NCI-H1105 (cell line): ENCODE measurements around the gene LRP5.

ENCODE experiments used
- DNase-seq: peaks from one replicate; lab custom pipeline; 2025; lab: John Stamatoyannopoulos, UW

LRP5 gene

GRCh38 chr11:68312117-68312779 lies at the start of gene LRP5:
Gene LRP5 (plus strand): TSS chr11:68312591. CDS start chr11:68312715, 124 bp downstream.
- DNase-seq, result peak; percentile 32

DNA sequence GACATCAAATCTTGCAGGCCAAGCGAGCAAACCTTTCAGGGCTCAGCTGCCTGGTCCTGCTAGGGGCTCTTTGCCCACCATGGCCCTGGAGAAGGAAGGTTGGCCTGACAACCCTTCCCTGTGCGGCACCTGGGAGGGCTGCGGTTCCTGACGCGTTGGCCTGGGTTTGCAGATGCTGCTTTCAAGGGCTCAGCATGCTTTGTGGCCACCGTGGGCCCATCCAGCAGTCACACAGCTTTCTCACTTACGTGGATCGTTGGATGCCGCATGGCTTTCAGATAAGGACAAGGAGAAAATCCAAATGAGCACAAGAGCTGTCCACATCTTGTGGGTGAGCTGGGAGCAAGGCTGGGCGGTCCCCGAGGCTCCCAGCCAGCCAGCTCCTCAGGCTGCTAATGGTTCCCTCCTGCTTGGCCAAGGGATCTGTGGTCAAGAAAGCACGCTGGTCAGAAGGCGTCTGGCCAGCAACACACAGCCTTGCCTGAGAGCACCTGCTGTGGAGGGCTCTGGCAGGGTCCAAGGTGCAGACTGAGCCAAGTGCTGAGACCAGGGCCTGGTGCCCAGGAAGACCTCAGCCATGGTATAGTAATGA lies 48.9 kb upstream of the LRP5 start:
- DNase-seq, result no peak

GRCh38 chr11:68264244-68264643 lies 48.1 kb upstream of the LRP5 start:
- no peak for DNase-seq

GRCh38 chr11:68264741-68265540 lies 47.5 kb upstream of the LRP5 start:
- DNase-seq, result no peak

DNA sequence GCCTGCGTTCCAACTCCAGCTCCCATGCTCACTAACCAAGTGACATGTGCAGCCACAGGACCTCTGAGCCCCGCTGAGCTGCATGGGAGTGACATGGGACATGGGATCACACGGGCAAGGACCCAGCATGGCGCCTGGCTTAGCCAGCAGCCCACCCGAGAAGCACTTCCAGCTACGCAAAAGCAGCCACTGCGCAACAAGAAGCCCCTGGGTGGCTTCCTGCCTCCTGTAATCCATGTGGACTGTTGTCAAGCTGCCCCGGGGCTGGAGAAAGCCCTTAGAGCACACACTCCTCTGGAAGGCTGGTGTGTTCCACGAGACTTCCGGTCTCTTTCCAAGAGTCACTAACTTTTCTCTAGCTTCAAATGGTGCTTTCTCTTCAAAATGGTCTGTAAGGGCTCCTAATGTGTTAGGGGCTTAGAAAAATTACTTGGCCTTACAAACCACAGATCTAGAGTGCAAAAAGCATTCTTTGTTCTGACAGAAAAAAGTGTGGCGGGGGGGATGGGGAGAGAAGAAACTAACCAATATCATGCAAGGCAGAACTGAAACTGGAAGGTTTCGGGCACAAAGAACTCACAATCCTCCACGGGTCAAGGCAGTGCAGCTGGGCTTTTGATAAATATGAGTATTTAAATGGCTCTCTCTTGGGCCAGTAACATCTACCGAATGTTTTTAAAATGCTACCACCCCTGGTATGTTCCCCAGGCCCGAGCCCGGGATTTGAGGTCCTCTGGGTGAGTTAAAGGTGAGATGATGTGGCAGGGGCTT lies 46.1 kb upstream of the LRP5 start:
- no peak for DNase-seq

DNA sequence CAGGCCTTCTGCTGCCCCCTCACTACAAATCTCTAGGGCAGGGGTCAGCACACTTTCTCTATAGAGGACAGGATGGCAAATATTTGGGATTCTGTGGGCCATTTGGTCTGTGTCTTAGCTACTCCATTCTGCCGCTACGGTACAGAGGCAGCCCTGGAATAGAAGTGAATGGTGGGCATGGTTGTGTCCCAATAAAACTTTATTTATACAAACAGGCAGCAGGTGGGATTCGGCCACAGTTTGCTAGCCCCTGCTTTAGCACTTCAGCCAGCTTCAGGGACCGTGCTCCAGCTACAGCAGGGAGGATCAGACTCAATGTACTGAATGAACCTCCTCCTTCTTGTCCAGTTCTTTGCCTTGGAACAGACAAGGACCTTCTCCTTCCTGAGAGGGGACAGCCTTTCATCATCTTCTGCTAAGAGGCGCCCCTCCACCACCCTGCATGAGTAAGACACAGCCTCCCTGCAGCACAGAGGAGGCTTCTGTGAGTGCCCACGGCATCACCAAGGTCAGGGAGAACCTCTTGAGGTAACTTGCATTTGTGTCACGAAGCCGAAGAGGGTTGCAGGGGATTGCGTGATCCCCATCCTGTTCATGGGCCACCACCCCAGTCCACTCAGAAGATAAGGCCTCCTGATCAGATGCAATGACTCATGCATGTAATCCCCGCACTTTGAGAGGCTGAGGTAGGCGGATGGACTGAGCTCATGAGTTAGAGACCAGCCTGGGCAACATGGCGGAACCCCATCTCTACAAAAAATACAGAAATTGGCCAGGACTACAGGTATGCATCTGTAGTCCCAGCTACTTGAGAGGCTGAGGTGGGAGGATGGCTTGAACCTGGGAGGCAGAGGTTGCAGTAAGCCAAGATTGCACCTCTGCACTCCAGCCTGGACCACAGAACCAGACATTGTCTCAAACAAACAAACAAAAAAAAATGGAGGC lies 45.2 kb upstream of the LRP5 start:
- DNase-seq, result no peak

DNA sequence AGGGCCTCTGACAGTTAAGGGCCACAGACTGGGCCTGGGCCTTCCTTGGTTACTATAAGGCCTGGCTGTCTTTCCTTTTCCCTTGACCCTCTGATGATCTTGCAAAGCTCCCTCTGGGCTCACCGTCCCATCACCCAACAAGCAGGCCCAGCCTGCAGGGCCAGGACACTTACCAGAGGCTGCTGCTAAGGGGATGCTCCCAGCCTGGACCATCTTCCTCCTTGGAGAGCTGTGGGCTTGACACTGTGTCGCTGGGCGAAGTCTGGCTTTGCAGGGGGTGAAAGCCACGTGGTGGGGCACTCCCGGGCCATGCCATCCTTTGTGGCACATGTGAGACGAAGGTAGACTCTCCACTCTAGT lies 44.5 kb upstream of the LRP5 start:
- no peak for DNase-seq

GRCh38 chr11:68269414-68270081 lies 42.8 kb upstream of the LRP5 start:
- DNase-seq, result no peak

GRCh38 chr11:68270196-68271022 lies 42.0 kb upstream of the LRP5 start:
- DNase-seq, result no peak

DNA sequence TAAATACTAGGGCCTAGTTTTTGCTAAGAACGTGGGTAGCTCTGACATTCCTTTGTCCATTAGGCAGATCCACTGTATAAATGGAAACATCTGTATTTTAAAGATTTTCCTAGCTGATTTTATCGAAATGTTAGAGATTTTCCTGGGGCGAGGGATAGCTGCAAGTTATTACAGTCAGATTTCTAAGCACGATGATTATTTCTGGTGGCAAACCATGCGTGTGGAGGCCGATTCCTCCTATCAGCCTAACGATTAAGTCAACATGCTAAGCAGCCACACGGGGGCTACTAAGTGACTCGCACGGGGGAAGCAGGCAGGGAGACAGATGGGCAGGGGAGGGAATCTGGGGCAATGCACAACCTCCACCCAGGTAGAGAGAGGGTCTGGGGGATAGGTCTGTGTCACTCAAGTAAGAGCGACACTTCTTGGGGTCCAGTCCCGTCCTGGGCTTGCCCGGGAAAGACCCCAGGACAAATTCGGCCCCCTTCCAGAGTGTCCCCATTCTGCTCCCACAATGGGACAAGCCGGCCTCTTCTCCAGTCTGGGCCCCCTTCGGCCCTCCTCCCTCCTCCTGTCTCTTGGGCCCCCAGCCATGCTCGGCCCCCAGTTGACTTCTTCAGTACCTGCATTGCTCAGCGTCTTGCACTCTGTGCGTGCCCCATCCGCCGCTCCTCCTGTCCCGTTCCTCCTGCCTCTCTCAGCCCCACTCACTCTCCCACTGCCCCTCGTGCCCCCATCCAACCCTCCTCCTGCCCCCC lies 41.2 kb upstream of the LRP5 start:
- DNase-seq, result peak; percentile 57

DNA sequence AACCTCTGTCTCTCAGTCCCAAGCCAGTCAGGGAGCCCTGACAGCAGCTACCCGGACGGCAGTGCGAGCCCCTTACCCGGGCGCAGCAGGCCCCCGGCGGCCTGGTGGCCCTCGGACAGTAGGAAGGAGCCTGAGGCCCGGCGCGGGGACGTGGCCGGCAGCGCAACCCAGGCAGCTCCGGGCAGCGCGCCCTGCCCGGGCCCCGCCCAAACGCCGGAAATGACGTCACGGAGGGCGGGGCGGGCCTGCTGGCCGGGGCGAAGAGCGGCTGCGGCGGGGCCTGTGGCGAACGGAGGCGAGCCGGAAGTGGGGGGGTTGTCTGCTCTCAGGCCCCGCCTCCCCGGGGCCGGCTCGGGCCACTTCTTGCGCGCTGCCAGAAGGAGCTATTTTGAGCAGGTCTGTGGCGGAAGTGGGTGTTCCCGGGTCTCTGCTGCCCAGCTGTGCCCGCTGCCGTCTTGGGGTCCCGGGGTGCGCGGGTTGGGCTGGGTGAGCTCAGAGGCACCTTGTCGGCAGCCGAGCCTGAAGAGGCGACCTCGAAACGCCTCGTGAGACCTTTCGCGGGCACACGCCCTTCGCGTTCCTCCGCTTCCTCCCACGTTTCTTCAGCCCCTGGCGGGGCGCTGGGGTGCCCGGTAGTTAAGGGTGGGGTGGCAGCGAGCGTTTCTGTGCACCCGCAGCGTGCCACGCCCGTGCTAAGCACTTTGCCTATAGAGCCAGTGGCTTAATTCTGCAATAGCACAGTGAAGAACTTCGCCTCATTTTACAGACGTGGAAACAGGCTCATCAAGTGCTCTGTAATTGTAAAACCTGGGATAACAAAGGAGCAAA lies 40.4 kb upstream of the LRP5 start, which contains the start of gene C11orf24:
Gene C11orf24 (minus strand): TSS at position 193 of the 828 bp plus-strand sequence. CDS start 8,206 bp downstream, outside the sequence.
- peak; percentile 90 for DNase-seq

- DNase-seq, result no peak
Observed at GRCh38 chr11:68273026-68273738, 39.2 kb upstream of the LRP5 start.

- no peak for DNase-seq
Observed at GRCh38 chr11:68274306-68274705, 38.1 kb upstream of the LRP5 start.

- no peak for DNase-seq
Observed at GRCh38 chr11:68275721-68276507, 36.5 kb upstream of the LRP5 start.

DNA sequence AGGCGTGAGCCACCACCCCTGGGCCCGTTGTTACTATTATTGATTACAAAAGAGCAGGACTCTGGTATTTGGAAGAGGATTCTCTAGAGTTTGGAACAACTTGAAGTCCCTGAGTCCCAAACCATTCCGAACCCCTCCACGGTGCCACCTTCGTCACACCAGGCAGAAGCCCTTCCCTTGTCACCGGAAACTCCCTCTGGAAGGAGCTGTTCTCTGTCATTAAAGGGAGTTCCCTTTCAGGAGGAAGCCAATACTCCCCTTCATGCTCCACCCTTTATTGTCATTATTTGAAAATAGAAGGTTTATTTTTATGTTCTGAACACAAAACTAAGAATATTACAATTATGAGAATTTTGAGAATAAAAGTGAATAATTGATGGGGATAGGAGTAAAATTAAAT lies 35.5 kb upstream of the LRP5 start:
- DNase-seq, result no peak

- DNase-seq, result no peak
Observed at GRCh38 chr11:68279676-68280075, 32.7 kb upstream of the LRP5 start.
